GM19395 (cell line): ENCODE data around the gene HOXA7.

Source experiments
- ATAC-seq: cut with Tn5 transposase; IDR thresholded peaks from one replicate; pipeline ENCODE4 v1.9.1; 2021; ENCODE audit warnings: mild to moderate bottlenecking, moderate library complexity; ENCODE audit not compliant: unreplicated experiment

Gene HOXA7

GRCh38 chr7:27156508-27156898 lies at the start of gene HOXA7:
HOXA7 (minus strand) TSS chr7:27156675; CDS start chr7:27156545, 130 bp downstream.
- no peak for ATAC-seq

GRCh38 chr7:27205325-27206280 lies 49.1 kb upstream of the HOXA7 start:
- ATAC-seq, result no peak

- no peak for ATAC-seq
These were observed 48.4 kb upstream of the HOXA7 start for GRCh38 chr7:27204851-27205322.

GRCh38 chr7:27203964-27204594 lies 47.6 kb upstream of the HOXA7 start:
- no peak for ATAC-seq

GRCh38 chr7:27203365-27203953 lies 47.0 kb upstream of the HOXA7 start:
- no peak for ATAC-seq

GRCh38 chr7:27202862-27203134 lies 46.3 kb upstream of the HOXA7 start:
- ATAC-seq, result no peak

- ATAC-seq, result no peak
These were observed 45.8 kb upstream of the HOXA7 start for GRCh38 chr7:27202018-27202861.

GRCh38 chr7:27201580-27202017 lies 45.1 kb upstream of the HOXA7 start:
- ATAC-seq, result no peak

- no peak for ATAC-seq
These were observed 44.5 kb upstream of the HOXA7 start for GRCh38 chr7:27200761-27201579.

GRCh38 chr7:27199849-27200760 lies 43.6 kb upstream of the HOXA7 start, which contains the start of gene HOXA13:
HOXA13 (minus strand) TSS chr7:27200091; CDS start chr7:27200077, 14 bp downstream.
- no peak for ATAC-seq

GRCh38 chr7:27198871-27199801 lies 42.7 kb upstream of the HOXA7 start:
- no peak for ATAC-seq

- no peak for ATAC-seq
These were observed 41.8 kb upstream of the HOXA7 start for GRCh38 chr7:27198138-27198841.

GRCh38 chr7:27197137-27198042 lies 40.9 kb upstream of the HOXA7 start:
- no peak for ATAC-seq

GRCh38 chr7:27196287-27196767 lies 39.9 kb upstream of the HOXA7 start:
- no peak for ATAC-seq

- no peak for ATAC-seq
These were observed 38.4 kb upstream of the HOXA7 start for GRCh38 chr7:27194686-27195379.
